ENCODE data around the gene LPCAT1.

GRCh38 chr5:1474183-1474839 is 49.4 kb downstream of the LPCAT1 start:
- no peak for TF ChIP-seq POLR2A (IDR thresholded peaks at IDR 0.05)
- no peak for TF ChIP-seq CTCF (IDR thresholded peaks at IDR 0.05)

All from breast epithelium (tissue), 3 donors.